Stimulated activated CD8-positive, alpha-beta memory T cell treated with anti-CD3 and anti-CD28 coated beads, Interleukin-7, amount 100 ng/mL, for 48 hours (primary cell): ENCODE data around the gene RPS28.

Source experiments
- DNase-seq, 2 donors: peaks; one replicate each; pipeline ENCODE4 v3.0.0-alpha.2; 2020; ENCODE audit warnings: low read depth in 1 of 2; ENCODE audit errors: extremely low read depth in 1 of 2

The RPS28 gene

DNA sequence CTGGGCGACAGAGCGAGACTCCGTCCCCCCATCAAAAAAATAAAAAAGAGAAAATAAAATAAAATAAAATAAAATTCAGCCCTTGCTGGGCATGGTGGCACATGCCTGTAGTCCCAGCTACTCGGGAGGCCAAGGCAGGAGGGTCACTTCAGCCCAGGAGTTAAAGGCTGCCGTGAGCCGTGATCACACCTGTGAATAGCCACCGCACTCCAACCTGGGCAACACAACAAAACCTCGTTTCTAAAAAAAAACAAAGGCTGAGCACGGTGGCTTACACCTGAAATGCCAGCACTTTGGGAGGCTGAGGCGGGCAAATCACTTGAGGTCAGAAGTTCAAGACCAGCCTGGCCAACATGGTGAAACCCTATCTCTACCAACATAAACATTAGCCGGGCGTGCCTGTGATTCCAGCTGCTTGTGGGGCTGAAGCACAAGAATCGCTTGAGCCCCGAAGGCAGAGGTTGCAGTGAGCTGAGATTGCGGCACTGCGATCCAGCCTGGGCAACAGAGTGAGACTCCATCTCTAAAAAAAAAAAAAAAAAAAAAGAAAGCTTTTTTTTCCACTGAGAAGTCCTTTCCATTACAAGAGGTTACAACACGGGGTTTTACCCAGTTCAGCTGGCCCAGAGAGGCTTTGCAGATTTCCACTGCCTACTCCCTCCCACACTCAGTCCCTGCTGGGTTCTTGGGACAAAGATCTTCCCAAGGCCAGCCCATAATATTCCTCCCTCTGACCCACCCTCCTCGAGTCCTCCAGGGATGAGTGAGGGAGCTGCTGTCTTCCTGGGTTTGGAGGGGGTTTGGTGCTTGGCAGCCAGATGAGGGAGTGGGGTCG is 49.1 kb downstream of the RPS28 start:
- DNase-seq: no peak

GRCh38 chr19:8371011-8371804 is 49.9 kb downstream of the RPS28 start:
- no peak for DNase-seq
